Tibial artery (tissue), 4 donors: ENCODE measurements around the gene HAPLN3.

Experiments
- DNase-seq, 2 donors: peaks; one replicate each; pipeline ENCODE4 v3.0.0-alpha.2; 2019
- H3K27ac ChIP-seq, 2 donors: fragments of 200-600 bp; sonication (generic) in 1 of 2; 1 replicate in 1 of 2; 2 replicates in 1 of 2; pipeline ENCODE4 v1.5.1; 2018 to 2019; ENCODE audit warnings: mild to moderate bottlenecking in 1 of 2
- H3K27me3 ChIP-seq, 2 donors: fragments of 200-600 bp; sonication (generic) in 1 of 2; one replicate each; pipeline versions ENCODE4 v1.5.1 to v1.6.0; 2016 to 2019
- H3K36me3 ChIP-seq, 3 donors: fragments of 200-600 bp; sonication (generic) in 2 of 3; one replicate each; pipeline ENCODE4 v1.5.1; 2016 to 2019; ENCODE audit warnings: mild to moderate bottlenecking in 2 of 3
- H3K4me1 ChIP-seq, 4 donors: fragments of 200-600 bp; sonication (generic) in 2 of 4; 1 replicate in 3 of 4; 2 replicates in 1 of 4; pipeline ENCODE4 v1.5.1; 2016 to 2019
- H3K4me3 ChIP-seq, 2 donors: fragments of 200-600 bp; sonication (generic) in 1 of 2; 1 replicate in 1 of 2; 2 replicates in 1 of 2; pipeline ENCODE4 v1.5.1; 2018 to 2019; ENCODE audit warnings: mild to moderate bottlenecking in 2 of 2
- H3K9me3 ChIP-seq, 3 donors: fragments of 200-600 bp; sonication (generic) in 1 of 3; one replicate each; pipeline ENCODE4 v1.5.1; 2016 to 2019
- CTCF ChIP-seq, 2 experiments: fragments of 200-600 bp in 1 of 2; fragments of 450-650 bp in 1 of 2; IDR thresholded peaks; one replicate each; pipeline ENCODE4 v1.5.1; 2017 to 2019; ENCODE audit warnings: antibody characterized with exemption in 2 of 2, mild to moderate bottlenecking in 1 of 2, moderate library complexity in 1 of 2
- intact Hi-C: fragments of 100-400 bp; cut with DNase I; formaldehyde crosslinking; loops from one replicate; pipeline ENCODE4 v1.15.0; 2023; ENCODE audit warnings: low total_unique reads

HAPLN3 gene

GRCh38 chr15:88890495-88890894 lies 4.8 kb downstream of the HAPLN3 start:
- H3K4me1 ChIP-seq, result peaks cover 0 to 18% (median 15%) of the 10 kb centered on the region in 4 donors
- H3K27ac ChIP-seq, result no peak overlapping the region
- no peak for DNase-seq
- peaks cover 0 to 17% (median 11%) of the 10 kb centered on the region in 3 donors for H3K36me3 ChIP-seq
- TF ChIP-seq CTCF (IDR thresholded peaks at IDR 0.05), result no peak
- H3K9me3 ChIP-seq, result no peaks in the 10 kb centered on the region
- H3K4me3 ChIP-seq, result no peak overlapping the region
- no peaks in the 10 kb centered on the region for H3K27me3 ChIP-seq
- intact Hi-C loops, result loop anchor here (5.0 to 10.0 kb wide), 2 partner anchors 287 to 354 kb away; partner anchors contain the start of gene FANCI

- intact Hi-C loops, result no loop called here
- Histone ChIP-seq H3K9me3 (no peaks in the 10 kb centered on the region), H3K27me3 (no peaks in the 10 kb centered on the region), H3K27ac (no peak overlapping the region), H3K36me3 (peaks cover 4 to 35% (median 11%) of the 10 kb centered on the region in 3 donors), H3K4me1 (peaks cover 0 to 4% (median 0%) of the 10 kb centered on the region in 4 donors), H3K4me3 (no peak overlapping the region)
- DNase-seq, result no peak
- no peak for TF ChIP-seq CTCF (IDR thresholded peaks at IDR 0.05)
Measured at GRCh38 chr15:88888719-88889118, 6.6 kb downstream of the HAPLN3 start.

- TF ChIP-seq CTCF (IDR thresholded peaks at IDR 0.05), result no peak
- Histone ChIP-seq H3K36me3 (peaks cover 5 to 39% (median 11%) of the 10 kb centered on the region in 3 donors), H3K4me1 (peaks cover 0 to 13% (median 0%) of the 10 kb centered on the region in 4 donors), H3K9me3 (no peaks in the 10 kb centered on the region), H3K27ac (no peak overlapping the region), H3K4me3 (no peak overlapping the region), H3K27me3 (no peaks in the 10 kb centered on the region)
- intact Hi-C loops, result no loop called here
- DNase-seq, result no peak
Measured at GRCh38 chr15:88887068-88887580, 8.2 kb downstream of the HAPLN3 start.

GRCh38 chr15:88882785-88883184 lies 12.6 kb downstream of the HAPLN3 start:
- no peak overlapping the region for H3K4me3 ChIP-seq
- no peaks in the 10 kb centered on the region for H3K9me3 ChIP-seq
- H3K4me1 ChIP-seq, result peaks cover 0 to 27% (median 0%) of the 10 kb centered on the region in 4 donors
- TF ChIP-seq CTCF (IDR thresholded peaks at IDR 0.05), result no peak
- H3K36me3 ChIP-seq, result peaks cover 8 to 71% (median 31%) of the 10 kb centered on the region in 3 donors
- intact Hi-C loops, result no loop called here
- H3K27ac ChIP-seq, result no peak overlapping the region
- H3K27me3 ChIP-seq, result no peaks in the 10 kb centered on the region
- DNase-seq, result no peak

- Histone ChIP-seq H3K27ac (no peak overlapping the region), H3K4me3 (no peak overlapping the region), H3K9me3 (no peaks in the 10 kb centered on the region), H3K27me3 (no peaks in the 10 kb centered on the region), H3K36me3 (peaks cover 8 to 70% (median 27%) of the 10 kb centered on the region in 3 donors), H3K4me1 (peaks cover 0 to 34% (median 0%) of the 10 kb centered on the region in 4 donors)
- no peak for DNase-seq
- intact Hi-C loops, result no loop called here
- no peak for TF ChIP-seq CTCF (IDR thresholded peaks at IDR 0.05)
Measured at GRCh38 chr15:88881775-88882174, 13.6 kb downstream of the HAPLN3 start.
